SK-N-SH treated with all-trans-retinoic acid at 6 μM for 48 hours (cell line): ENCODE measurements around the gene CCDC178.

Experiments used
- ARNTL ChIP-seq: fragments of 450-650 bp; formaldehyde crosslinking; IDR thresholded peaks from 2 replicates; pipeline ENCODE4 v1.5.0; 2020; ENCODE audit warnings: low read depth, mild to moderate bottlenecking, moderate library complexity, borderline replicate concordance
- CREB5 ChIP-seq: fragments of 250-450 bp; sonication (Bioruptor Pico); IDR thresholded peaks from 2 replicates; pipeline ENCODE4 v1.5.1; 2020; ENCODE audit warnings: low read depth, mild to moderate bottlenecking, moderate library complexity
- ISL1 ChIP-seq: fragments of 250-450 bp; sonication (Bioruptor Pico); IDR thresholded peaks from 2 replicates; pipeline ENCODE4 v2.1.2; 2022; ENCODE audit warnings: mild to moderate bottlenecking, moderate library complexity
- OSR1 ChIP-seq: fragments of 250-450 bp; sonication (Bioruptor Pico); IDR thresholded peaks from 2 replicates; pipeline ENCODE4 v1.8.0; 2022; ENCODE audit warnings: moderate library complexity, mild to moderate bottlenecking, inconsistent platforms
- TSHZ2 ChIP-seq: fragments of 250-450 bp; sonication (Bioruptor Pico); IDR thresholded peaks from 2 replicates; pipeline ENCODE4 v1.5.0; 2020; ENCODE audit warnings: mild to moderate bottlenecking, moderate library complexity

GRCh38 chr18:33052886-33053285 is 387.6 kb downstream of the CCDC178 start:
- TF ChIP-seq TSHZ2 (CRISPR knock-in tag) (no peak), ISL1 (CRISPR knock-in tag) (no peak), ARNTL (CRISPR knock-in tag) (no peak), OSR1 (CRISPR knock-in tag) (no peak), CREB5 (no peak)
